ENCODE results near the gene COL27A1. TPM values are rescaled to one million over a fixed set of nuclear protein-coding genes. Genes with fewer than 3 reads are reported as not detected.

The COL27A1 gene
- total RNA-seq, 1 donor from 2014 or later: 3.9 TPM

DNA sequence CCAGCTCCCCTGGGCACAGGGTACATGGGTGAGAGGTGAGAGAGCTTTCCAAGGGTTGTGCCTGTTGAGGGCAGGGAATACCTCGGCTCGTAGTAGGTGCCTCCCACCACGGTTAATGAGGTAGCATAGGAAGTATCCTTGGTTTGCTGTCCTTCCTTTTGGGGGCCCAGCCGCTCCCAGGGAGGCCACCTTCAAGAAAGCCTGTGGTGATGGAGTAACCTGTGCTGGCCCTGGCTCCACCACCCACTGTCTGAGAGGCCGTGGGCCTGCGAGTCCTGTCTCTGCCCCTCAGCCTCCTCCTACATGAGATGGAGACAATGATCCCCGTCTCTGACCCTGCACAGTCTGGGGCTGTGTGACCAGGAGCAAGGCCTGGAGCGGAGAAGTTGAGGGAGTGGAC is 40.8 kb downstream of the COL27A1 start:
- Mint-ChIP-seq H3K4me1 (ENCODE audit: low read depth, unreplicated experiment) (no peaks in the 10 kb centered on the region), H3K27ac (ENCODE audit: unreplicated experiment) (no peak overlapping the region), H3K36me3 (ENCODE audit: unreplicated experiment) (peaks cover 4% of the 10 kb centered on the region)

DNA sequence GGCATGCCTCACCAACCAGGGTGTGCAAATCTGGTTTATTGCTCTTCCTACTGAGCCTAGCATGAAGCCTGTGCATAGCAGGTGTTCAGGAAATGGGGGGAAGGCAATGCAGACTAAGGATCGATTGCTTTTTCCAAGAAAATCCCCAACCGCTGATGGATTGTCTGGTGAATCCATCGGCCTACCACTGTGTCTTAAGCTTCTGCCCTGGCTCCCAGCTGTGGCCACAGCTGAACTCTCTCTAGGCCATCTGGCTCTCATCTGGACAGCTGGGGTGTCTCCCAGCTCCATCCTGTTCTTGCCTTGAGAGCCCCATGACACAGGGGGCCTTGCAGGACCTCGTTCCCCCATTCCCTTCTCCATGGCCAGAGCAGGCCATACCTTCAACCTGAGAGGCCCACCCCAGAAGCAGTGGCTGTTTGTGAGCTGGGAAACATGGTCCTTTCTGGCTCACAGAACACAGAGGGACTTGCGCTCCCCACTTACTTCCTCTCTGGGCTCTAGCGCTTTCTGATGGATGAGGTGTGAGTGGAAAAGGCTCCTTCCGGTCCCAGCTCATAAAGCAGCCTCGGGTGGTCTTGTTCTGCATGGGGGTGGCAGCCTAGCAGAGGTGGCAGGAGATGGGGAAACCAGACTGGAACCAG is 41.8 kb downstream of the COL27A1 start:
- no peak overlapping the region for H3K4me3 Mint-ChIP-seq (ENCODE audit: unreplicated experiment)
- H3K36me3 Mint-ChIP-seq (ENCODE audit: unreplicated experiment): no peaks in the 10 kb centered on the region

More for the DNA sequence above, 40.8 kb downstream of the COL27A1 start:
- H3K4me3 Mint-ChIP-seq (ENCODE audit: unreplicated experiment): no peak overlapping the region
- no peak for TF ChIP-seq CTCF (IDR thresholded peaks at IDR 0.05; ENCODE audit: partially characterized antibody, unreplicated experiment)
- peaks cover 8% of the 10 kb centered on the region for H3K9me3 Mint-ChIP-seq (ENCODE audit: unreplicated experiment)
- H3K27me3 Mint-ChIP-seq (ENCODE audit: unreplicated experiment): peaks cover 2% of the 10 kb centered on the region
- DNase-seq: no peak

GRCh38 chr9:114198249-114199040 is 43.1 kb downstream of the COL27A1 start:
- no peak overlapping the region for H3K27ac Mint-ChIP-seq (ENCODE audit: unreplicated experiment)
- no peaks in the 10 kb centered on the region for H3K36me3 Mint-ChIP-seq (ENCODE audit: unreplicated experiment)
- TF ChIP-seq CTCF (IDR thresholded peaks at IDR 0.05; ENCODE audit: partially characterized antibody, unreplicated experiment): no peak
- peaks cover 2% of the 10 kb centered on the region for H3K27me3 Mint-ChIP-seq (ENCODE audit: unreplicated experiment)
- no peak for DNase-seq
- H3K9me3 Mint-ChIP-seq (ENCODE audit: unreplicated experiment): peaks cover 8% of the 10 kb centered on the region
- no peak overlapping the region for H3K4me3 Mint-ChIP-seq (ENCODE audit: unreplicated experiment)
- H3K4me1 Mint-ChIP-seq (ENCODE audit: low read depth, unreplicated experiment): no peaks in the 10 kb centered on the region

More for the DNA sequence above, 41.8 kb downstream of the COL27A1 start:
- no peak for TF ChIP-seq CTCF (IDR thresholded peaks at IDR 0.05; ENCODE audit: partially characterized antibody, unreplicated experiment)
- DNase-seq: no peak
- no peak overlapping the region for H3K27ac Mint-ChIP-seq (ENCODE audit: unreplicated experiment)
- H3K4me1 Mint-ChIP-seq (ENCODE audit: low read depth, unreplicated experiment): no peaks in the 10 kb centered on the region
- peaks cover 2% of the 10 kb centered on the region for H3K27me3 Mint-ChIP-seq (ENCODE audit: unreplicated experiment)
- peaks cover 8% of the 10 kb centered on the region for H3K9me3 Mint-ChIP-seq (ENCODE audit: unreplicated experiment)

DNA sequence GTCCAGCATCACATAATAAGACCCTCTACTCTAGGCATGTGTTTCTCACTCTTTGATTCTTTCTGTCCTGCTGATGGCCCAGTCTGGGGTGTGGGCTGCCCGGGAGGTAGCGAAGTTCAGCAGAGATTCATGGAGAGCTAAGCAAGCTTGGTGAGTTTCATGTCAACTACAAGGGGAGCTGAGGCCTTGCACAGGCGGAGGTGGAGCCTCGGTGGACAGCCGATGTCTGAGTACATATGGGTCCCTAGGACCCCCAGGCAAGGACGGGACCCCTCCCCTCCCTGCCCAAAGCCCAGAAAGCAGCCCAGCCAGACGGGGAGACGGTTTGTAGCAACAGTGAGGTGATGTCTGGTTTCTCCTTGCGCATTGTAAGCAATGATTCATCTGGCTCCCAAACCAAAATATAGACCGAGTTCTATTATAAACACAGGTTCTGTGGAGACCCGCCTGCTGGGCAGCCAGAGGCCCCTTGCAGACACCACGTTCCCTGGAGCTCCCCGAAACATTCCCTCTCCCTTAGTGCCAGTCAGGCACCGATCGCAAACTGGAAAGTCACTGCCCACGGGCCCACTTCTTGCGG is 45.5 kb downstream of the COL27A1 start:
- no peak for DNase-seq
- TF ChIP-seq CTCF (IDR thresholded peaks at IDR 0.05; ENCODE audit: partially characterized antibody, unreplicated experiment): no peak
- no peaks in the 10 kb centered on the region for H3K4me1 Mint-ChIP-seq (ENCODE audit: low read depth, unreplicated experiment)
- H3K4me3 Mint-ChIP-seq (ENCODE audit: unreplicated experiment): no peak overlapping the region
- no peaks in the 10 kb centered on the region for H3K36me3 Mint-ChIP-seq (ENCODE audit: unreplicated experiment)
- H3K27ac Mint-ChIP-seq (ENCODE audit: unreplicated experiment): no peak overlapping the region
- H3K27me3 Mint-ChIP-seq (ENCODE audit: unreplicated experiment): peaks cover 2% of the 10 kb centered on the region
- peaks cover 3% of the 10 kb centered on the region for H3K9me3 Mint-ChIP-seq (ENCODE audit: unreplicated experiment)

DNA sequence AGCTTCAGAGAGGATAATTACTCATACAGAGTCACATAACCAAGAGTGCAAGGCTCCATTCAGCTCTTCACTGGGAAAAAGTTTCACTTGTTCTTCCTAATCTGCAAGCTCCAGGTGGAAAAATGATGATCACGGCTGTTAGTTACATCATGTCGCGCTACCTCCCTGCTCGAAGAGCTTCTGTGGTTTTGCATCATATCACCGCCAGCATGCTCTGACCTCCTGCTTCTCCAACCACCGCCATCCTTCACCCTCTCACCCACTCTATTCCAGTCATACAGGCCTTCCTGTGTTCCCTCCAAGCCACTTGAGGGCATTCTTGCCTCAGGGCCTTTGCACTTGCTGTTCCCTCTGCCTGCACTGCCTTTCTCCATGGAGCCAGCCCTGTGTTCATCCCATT is 47.1 kb downstream of the COL27A1 start:
- Mint-ChIP-seq H3K4me3 (ENCODE audit: unreplicated experiment) (no peak overlapping the region), H3K4me1 (ENCODE audit: low read depth, unreplicated experiment) (no peaks in the 10 kb centered on the region), H3K27me3 (ENCODE audit: unreplicated experiment) (no peaks in the 10 kb centered on the region), H3K9me3 (ENCODE audit: unreplicated experiment) (peaks cover 4% of the 10 kb centered on the region), H3K36me3 (ENCODE audit: unreplicated experiment) (no peaks in the 10 kb centered on the region), H3K27ac (ENCODE audit: unreplicated experiment) (no peak overlapping the region)
- no peak for TF ChIP-seq CTCF (IDR thresholded peaks at IDR 0.05; ENCODE audit: partially characterized antibody, unreplicated experiment)
- DNase-seq: no peak
